Measurements from ENCODE around the gene PRKX.
"Not testable (repeated sequence)": the region's sequence is repeated elsewhere in the genome, so short reads cannot be mapped to it uniquely, and the experiment has no call there.

- not testable (repeated sequence) for TF ChIP-seq CTCF, POLR2A (IDR thresholded peaks at IDR 0.05)
Observed at GRCh38 chrX:3683236-3683635, 30.2 kb downstream of the PRKX start.
